ENCODE measurements around the gene TOP3B. TPM values are rescaled to one million over a fixed set of nuclear protein-coding genes. Genes with fewer than 3 reads are reported as not detected.

TOP3B gene
- total and polyA plus RNA-seq, 2 experiments from 2014 or later: 35.7 to 77.7 TPM

- H3K9me2 ChIP-seq (ENCODE audit: insufficient read depth): no peaks in the 10 kb centered on the region
- Mint-ChIP-seq H3K27me3 (ENCODE audit: insufficient read depth, low read depth, poor library complexity) (peaks cover 18% of the 10 kb centered on the region), H3K4me1 (peaks cover 27% of the 10 kb centered on the region), H3K4me3 (no peak overlapping the region), H3K27ac (no peak overlapping the region), H3K9me3 (no peaks in the 10 kb centered on the region), H3K36me3 (ENCODE audit: low read depth) (peaks cover 10% of the 10 kb centered on the region; the same call in 2 of the 3 replicates)
- H3K36me3 ChIP-seq (ENCODE audit: insufficient read depth): no peaks in the 10 kb centered on the region
- no peak overlapping the region for H3K4me2 ChIP-seq
- no peaks in the 10 kb centered on the region for H3K79me2 ChIP-seq (replicated peaks; ENCODE audit: insufficient read depth)
- no peak overlapping the region for H2AFZ ChIP-seq
- ATAC-seq (no peak), DNase-seq (ENCODE audit: low spot score) (no peak)
- no peaks in the 10 kb centered on the region for H3F3A ChIP-seq (replicated peaks; ENCODE audit: low read depth)
- 0 out of 2 replicates have a peak, but pooled peaks cover 3% of the 10 kb centered on the region for H4K20me1 ChIP-seq (replicated peaks; ENCODE audit: insufficient read depth)
- peaks cover 2% of the 10 kb centered on the region; the same call in 1 of the 2 replicates for H3K4me1 ChIP-seq (ENCODE audit: insufficient read depth)
- H3K27ac ChIP-seq (ENCODE audit: low read depth): no peak overlapping the region
- TF ChIP-seq ZNF331 (CRISPR knock-in tag; IDR thresholded peaks at IDR 0.05; ENCODE audit: low read depth): no peak
- no peak for TF ChIP-seq NANOG (IDR thresholded peaks at IDR 0.05; ENCODE audit: borderline replicate concordance)
- no peak for TF ChIP-seq EZH2 (IDR thresholded peaks at IDR 0.05; ENCODE audit: low read depth, unreplicated experiment)
- no peak for TF ChIP-seq CREB1 (CRISPR knock-in tag; IDR thresholded peaks at IDR 0.05; ENCODE audit: low read depth)
- TF ChIP-seq STAT1 (IDR thresholded peaks at IDR 0.05; ENCODE audit: unreplicated experiment): no peak
- no peak for TF ChIP-seq EZH2phosphoT487 (IDR thresholded peaks at IDR 0.05; ENCODE audit: unreplicated experiment)
- TF ChIP-seq ZNF462 (CRISPR knock-in tag; IDR thresholded peaks at IDR 0.05): no peak
- TF ChIP-seq POLR2AphosphoS5 (IDR thresholded peaks at IDR 0.05; ENCODE audit: low read depth): no peak
- TF ChIP-seq JUNB (IDR thresholded peaks at IDR 0.05; ENCODE audit: unreplicated experiment): no peak
- TF ChIP-seq ETS1 (IDR thresholded peaks at IDR 0.05): no peak
- TF ChIP-seq ZNF114 (CRISPR knock-in tag; IDR thresholded peaks at IDR 0.05): no peak
- no peak for TF ChIP-seq CTCF (conservative IDR thresholded peaks at IDR 0.05; ENCODE audit: low read depth in 2 of 2)
- no peak for TF ChIP-seq REST (IDR thresholded peaks at IDR 0.05; ENCODE audit: unreplicated experiment)
- H3K4me3 ChIP-seq: no peak overlapping the region
- H3K27me3 ChIP-seq (ENCODE audit: insufficient read depth): no peaks in the 10 kb centered on the region
Observed at GRCh38 chr22:21941921-21942320, 40.7 kb downstream of the TOP3B start.

Measured in GM23338 (cell line).